GM15510 (cell line): ENCODE results near the gene HSPA1B.
A peak's percentile ranks its signal among the peaks of the same experiment; 100 is the strongest.

Experiments
- POLR2A ChIP-seq: IDR thresholded peaks from 3 replicates; pipeline ENCODE4 v1.6.1; 2011; ENCODE audit warnings: borderline replicate concordance; ENCODE audit not compliant: insufficient read length; ENCODE audit errors: extremely low read depth

The HSPA1B gene

DNA sequence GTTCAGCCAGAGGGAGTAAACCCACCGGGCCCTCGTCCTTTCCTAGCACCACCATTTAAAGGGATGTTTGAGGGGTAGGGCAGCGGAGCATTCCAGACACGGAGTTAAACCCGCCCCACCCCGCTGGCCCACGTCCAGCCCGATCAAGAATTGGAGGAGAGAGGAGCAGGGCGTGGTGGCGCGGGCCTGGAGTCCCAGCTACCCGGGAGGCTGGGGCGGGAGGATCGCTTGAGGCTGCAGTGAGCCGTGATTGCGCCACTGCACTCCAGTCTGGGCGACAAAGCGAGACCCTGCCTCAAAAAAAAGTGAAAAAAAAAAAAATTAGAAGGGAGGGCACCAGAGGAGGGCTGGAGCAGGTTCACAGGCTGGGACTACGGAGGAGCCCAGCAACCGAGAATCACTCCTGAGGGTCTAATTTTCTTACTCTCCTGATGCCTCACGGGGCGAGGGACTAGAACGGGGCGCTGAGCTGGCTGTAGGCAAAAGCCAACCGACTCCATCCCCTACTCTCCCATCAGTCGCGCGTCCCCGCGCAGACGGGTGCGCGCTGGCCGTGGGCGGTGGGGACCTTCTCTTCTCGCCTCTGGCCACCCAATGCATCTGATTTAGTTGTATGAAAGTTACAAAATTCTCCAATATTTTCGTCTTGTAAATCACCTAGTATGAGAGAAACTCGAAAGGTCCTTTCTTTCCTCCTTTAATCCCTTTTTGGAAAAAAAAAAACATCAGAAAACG is 6.1 kb upstream of the HSPA1B start:
- TF ChIP-seq POLR2A: peak; percentile 77

DNA sequence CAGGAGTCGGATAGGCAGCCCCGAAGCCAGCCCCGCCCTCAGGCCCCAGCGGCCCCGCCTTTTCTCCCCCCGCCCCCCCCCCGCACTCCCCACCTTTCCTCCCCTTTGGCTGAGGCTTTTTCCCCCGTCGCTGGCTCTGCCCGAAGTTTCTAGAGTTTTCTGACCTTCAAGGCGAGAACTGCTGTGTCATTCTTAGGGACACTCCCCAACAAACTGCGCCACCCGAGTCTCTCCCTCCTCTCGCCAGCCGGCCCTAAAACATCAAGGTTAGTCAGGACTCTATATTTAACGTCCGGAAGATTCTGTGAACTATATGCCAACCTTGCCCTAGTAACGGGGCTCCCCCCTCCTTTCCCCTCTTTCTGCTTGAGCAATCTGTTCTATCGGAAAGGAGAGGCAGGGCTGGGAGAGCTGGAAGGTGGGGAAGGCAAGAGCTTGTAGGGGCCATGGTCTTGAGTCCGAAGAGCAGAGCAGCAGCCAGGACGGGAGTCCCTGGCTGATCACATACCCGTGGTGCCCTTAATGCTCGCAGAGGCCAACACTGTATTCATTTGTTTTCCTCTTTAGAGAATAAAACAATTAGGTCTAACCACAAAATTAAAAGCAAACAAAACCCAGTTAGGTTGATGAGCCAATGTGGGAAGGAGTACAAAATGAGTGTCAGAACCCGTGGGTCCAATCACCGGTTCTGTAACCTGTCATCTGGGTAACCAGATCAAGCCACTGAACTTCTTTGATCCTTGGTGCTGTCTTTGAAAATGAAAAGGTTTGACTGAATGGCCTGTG is 5.3 kb upstream of the HSPA1B start:
- no peak for TF ChIP-seq POLR2A

DNA sequence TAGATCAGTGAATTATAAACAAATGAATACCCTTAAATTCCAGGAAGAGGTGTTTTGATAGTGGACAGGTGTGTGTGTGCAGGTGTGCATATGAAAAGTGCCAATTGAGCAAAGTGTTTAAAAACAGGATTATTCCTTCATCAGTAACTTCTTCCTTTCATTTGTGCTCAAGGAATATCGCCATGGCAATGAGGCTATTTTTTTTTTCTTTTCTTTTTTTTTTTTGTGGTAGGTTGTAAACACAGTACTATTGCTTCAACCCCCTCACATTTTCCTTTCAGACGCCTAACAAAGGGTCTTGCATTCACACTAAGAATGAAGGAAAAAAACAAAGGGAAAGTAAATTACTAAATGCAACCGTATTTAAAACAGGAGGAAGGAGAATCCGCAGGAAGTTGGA is 2.0 kb upstream of the HSPA1B start:
- no peak for TF ChIP-seq POLR2A

DNA sequence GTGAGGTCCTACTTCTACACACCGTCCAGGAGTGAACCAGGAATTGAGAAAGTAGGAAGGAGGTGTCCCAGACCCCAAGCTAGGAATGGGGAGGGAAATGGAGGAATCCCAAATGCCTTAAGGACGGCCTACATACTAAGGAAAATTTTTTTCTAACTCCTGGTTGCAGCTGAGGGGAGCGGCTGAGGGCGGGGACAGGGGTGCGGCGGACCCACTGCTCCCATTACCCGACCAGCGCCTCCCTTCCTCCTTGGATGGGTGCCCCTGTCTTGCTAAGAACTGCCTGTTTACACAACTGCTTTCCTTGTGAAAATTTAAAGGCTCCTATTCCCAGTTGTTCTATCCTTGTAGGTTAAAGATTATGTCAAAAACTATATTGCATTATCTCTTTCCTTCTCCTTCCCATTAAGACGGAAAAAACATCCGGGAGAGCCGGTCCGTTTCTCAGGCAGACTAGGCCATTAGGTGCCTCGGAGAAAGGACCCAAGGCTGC is 699 bp upstream of the HSPA1B start:
- TF ChIP-seq POLR2A: peak; percentile 11

DNA sequence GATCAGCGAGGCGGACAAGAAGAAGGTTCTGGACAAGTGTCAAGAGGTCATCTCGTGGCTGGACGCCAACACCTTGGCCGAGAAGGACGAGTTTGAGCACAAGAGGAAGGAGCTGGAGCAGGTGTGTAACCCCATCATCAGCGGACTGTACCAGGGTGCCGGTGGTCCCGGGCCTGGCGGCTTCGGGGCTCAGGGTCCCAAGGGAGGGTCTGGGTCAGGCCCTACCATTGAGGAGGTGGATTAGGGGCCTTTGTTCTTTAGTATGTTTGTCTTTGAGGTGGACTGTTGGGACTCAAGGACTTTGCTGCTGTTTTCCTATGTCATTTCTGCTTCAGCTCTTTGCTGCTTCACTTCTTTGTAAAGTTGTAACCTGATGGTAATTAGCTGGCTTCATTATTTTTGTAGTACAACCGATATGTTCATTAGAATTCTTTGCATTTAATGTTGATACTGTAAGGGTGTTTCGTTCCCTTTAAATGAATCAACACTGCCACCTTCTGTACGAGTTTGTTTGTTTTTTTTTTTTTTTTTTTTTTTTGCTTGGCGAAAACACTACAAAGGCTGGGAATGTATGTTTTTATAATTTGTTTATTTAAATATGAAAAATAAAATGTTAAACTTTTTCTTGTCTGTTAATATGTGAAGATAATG is 2.2 kb downstream of the HSPA1B start:
- TF ChIP-seq POLR2A: no peak

DNA sequence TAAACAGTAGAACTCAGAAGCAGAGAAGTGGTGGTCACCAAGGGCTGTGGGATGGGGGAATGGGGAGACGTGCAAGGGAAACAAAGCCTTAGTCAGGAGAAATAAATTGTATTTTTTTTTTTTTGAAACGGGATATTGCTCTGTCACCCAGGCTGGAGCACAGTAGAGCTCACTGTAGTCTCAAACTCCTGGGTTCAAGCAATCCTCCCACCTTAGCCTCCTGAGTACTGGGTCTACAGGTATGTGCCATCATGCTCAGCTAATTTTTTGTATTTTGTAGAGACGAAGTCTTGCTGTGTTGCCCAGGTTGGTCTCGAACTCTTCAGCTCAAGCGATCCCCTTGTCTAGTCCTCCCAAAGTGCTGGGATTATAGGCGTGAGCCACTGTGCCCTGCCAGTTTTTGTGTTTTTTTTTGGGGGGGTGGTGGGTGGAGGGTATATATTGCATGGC is 3.4 kb downstream of the HSPA1B start:
- TF ChIP-seq POLR2A: no peak

DNA sequence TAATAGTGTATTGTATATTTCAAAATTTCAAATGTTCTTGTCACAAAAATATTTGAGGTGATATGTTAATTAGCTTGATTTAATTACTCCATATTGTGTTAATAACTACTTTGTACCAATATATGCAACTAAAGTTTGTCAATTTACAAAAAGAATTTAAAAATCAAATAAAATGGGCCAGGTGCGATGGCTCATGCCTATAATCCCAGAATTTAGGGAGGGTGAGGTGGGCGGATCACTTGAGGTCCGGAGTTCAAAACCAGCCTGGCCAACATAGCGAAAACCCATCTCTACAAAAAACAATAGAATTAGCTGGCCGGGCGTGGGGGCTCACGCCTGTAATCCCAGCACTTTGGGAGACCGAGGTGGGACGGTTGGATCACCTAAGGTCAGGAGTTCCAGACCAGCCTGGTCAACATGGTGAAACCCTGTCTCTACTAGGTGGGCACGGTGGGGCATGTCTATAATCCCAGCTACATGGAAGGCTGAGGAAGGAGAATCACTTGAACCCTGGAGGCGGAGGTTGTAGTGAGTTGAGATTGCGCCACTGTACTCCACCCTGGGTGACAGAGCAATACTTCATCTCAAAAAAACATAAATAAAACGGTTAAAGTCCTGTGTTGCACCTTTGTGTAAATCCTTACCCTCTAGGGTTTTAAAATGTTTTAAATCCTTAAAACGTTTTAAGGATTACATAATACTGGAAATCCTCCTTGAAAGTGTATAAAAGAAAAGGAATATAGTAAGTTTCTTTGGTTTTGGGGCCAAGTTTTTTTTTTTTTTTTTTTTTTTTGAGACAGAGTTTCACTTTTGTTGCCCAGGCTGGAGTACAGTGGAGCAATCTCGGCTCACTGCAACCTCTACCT is 4.0 kb downstream of the HSPA1B start:
- TF ChIP-seq POLR2A: no peak

DNA sequence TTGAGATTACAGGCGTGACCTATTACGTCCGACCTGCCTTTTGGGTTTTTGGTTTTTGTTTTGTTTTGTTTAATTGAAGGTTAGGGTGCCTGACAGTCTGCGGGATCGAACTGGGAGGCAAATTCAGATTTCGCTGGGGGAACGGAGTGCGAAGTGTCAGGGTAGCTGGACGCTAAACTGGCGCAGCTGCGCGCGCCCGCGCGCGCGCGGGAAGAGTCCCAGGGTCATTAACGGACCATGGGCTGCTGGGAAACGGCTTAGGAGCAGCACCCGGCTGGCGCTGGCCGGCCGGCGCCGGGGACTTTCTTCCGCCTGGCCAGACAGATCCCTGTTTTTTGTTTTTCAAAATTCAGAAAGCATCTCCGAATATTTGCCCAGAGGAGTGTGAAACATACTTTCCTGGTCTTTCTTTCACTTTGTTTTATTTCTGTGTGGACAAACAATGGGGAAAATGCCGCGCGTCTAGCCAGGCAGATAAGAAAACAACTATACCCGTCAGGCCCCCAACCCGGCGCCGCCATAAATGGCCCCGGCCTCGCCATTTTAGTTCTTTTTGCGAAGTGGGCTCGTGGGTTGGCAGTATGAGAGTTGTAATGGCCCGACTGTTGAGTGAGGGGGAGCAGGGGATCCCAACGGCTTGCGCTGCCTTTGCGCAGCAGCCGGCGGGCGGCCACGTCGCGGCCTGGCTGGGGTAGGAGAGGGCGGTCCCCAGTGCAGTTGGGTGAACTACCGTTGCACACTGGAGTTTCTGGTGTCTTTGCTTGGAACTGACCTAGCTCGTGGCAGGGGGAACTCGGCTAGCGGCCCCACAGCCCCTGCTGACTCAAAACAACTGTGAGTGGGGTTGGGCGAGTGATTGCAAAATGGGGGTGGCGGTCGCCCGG is 7.1 kb downstream of the HSPA1B start:
- TF ChIP-seq POLR2A: peak; percentile 99

DNA sequence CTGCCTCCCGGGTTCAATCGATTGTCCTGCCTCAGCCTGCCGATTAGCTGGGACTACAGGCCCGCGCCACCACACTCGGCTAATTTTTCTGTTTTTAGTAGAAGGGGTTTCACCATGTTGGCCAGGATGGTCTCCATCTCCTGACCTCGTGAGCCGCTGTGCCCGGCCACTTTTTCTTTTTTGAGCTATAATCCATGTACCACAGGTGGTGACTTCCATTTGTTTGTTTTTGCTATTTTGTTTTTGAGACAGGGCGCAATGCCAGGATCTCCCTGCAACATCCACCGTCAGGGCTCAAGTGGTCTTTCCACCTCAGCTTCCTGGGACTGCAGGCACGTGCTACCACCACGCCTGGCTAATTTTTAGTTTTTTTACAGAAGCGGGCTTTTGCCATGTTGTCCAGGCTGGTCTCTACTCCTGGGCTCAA is 8.5 kb downstream of the HSPA1B start:
- TF ChIP-seq POLR2A: no peak

DNA sequence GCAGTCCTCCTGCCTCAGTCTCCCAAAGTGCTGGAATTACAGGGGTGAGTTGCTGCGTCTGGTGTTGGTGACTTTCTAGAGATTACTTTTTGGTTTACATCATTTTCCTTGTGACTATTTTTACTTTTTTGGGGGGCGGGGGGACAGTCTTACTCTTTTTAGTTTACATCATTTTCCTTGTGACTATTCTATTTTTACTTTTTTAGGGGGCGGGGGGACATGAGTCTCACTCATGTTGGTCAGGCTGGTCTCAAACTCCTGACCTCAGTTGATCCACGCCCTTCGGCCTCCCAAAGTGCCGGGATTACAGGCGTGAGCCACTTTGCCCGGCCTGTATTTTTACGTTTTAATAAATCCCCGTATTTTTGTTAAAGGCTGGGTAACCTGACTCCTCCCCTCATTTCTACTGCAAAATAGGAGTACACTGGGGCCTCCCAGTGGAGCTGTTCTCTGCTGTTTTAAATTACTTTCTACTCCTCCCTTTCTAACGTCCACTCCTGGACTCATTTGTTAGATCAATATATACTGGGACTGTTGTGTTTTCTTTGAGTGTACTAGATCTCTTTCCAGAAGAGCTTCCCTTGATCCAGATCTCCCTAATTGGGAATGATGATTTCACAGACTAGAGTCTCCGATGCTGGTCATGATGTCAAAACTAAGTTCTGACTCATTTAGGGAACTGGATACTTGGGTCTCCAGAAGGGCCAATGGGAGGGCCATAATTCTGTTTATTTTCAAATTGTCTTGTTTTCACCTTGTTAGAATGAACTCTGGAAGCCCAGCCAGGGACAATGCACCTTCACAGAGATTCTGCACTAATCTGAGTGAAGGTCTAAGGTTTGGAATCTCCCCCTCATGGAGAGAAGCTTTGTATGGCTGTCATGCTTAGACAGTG is 9.2 kb downstream of the HSPA1B start:
- TF ChIP-seq POLR2A: no peak

DNA sequence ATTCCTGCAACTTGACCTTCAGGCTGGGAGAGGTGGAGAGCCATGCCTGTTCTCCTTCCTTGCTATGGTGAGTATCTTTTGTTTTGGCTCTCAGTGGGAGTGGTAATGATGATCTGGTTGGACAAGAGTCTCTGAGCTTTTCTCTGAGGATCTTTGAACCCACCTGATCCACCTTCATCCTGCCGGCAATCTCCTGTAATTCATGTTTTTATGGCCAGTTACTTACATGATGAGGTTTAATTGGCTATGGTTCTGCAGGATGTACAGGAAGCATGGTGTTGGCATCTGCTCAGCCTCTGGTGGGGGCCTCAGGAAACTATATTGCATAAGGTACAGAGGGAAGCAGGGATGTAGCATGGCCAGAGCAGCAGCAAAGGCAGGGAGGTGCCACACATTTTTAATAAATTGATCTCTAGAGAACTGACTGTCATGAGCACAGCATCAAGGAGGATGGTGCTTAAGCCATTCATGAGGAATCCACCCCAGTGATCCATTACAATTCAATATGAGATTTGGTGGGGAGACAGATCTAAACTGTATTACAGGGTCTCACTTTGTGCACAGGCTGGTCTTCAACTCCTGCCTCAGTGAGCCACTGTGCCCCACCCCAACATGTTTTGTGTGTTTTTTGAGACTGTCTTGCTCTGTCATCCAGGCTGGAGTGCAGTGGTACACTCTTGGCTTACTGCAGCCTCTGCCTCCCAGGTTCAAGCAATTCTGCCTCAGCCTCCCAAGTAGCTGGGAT is 10.0 kb downstream of the HSPA1B start:
- no peak for TF ChIP-seq POLR2A

DNA sequence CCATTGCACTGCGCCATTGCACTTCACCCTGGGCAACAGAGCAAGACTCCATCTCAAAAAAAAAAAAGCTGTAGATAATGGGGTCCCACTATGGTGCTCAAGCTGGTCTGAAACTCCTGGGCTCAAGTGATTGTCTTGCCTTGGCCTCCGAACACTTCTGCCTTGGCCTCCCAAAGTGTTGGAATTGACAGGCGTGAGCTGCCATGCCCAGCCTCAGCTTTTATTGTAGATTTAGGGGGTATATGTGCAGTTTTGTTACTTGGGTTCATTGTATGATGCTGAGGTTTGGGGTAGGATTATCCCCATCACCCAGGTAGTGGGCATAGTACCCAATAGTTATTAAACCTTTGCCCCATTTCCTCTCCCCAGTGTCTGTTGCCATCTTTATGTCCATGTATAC is 11.4 kb downstream of the HSPA1B start:
- TF ChIP-seq POLR2A: no peak

DNA sequence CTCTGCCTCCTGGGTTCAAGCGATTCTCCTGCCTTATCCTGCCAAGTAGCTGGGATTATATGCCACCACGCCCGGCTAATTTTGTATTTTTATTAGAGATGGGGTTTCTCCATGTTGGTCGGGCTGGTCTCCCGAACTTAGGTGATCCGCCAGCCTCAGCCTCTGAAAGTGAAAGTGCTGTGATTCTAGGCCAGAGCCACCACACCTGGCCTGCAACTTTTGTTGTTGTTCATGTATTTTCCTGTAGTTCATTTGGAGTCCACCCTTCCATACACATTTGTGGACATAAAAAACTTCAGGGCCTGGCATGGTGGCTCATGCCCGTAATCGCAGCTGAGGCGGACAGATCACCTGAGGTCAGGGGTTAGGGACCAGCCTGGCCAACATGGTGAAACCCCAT is 14.5 kb downstream of the HSPA1B start:
- TF ChIP-seq POLR2A: no peak

DNA sequence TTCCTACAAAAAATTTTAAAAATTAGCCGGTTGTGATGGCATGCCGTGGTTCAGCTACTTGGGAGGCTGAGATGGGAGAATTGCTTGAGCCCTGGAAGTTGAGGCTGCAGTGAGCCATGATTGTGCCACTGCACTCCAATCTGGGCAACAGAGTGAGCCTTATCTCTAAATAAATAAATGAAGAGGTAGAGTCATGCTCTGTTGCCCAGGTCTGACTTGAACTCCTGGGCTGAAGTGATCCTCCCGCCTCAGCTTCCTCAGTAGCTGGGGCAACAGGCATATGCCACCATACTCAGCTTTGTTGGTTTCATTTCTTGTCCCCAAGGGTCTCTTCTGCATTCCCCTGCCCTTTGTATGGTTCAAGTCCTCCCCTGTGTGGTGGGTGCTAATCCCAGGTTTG is 17.0 kb downstream of the HSPA1B start:
- no peak for TF ChIP-seq POLR2A
